GM21825 (cell line): ENCODE measurements around the gene CYP19A1.
A peak's percentile ranks its signal among the peaks of the same experiment; 100 is the strongest.
"Not testable (repeated sequence)": the region's sequence is repeated elsewhere in the genome, so short reads cannot be mapped to it uniquely, and the experiment has no call there.

Experiments used
- ATAC-seq: cut with Tn5 transposase; IDR thresholded peaks from one replicate; pipeline ENCODE4 v1.9.1; 2021; ENCODE audit warnings: mild to moderate bottlenecking, moderate library complexity; ENCODE audit not compliant: unreplicated experiment

Gene CYP19A1

DNA sequence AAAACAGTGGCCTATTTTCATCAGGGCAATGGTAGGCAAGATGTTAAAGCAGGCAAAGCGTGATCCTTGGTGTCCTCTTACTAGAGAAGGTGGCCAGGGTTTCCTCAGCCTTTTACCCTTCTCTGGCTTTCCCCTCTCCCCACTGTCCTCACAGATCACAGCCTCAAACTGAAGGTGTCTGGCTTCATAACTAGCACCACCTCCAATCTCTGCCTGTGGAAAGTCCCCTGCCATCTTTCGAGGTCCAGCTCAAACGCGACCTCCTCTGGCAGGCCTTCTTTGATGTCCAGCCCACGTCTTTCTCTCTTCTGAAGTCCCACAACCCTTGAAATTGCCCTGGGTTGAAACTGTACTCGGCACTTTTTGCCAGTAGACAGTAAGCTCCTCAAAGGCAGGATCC, 35.9 kb downstream of the CYP19A1 start:
- no peak for ATAC-seq

- no peak for ATAC-seq
Observed at GRCh38 chr15:51299187-51300015, 39.0 kb downstream of the CYP19A1 start.

DNA sequence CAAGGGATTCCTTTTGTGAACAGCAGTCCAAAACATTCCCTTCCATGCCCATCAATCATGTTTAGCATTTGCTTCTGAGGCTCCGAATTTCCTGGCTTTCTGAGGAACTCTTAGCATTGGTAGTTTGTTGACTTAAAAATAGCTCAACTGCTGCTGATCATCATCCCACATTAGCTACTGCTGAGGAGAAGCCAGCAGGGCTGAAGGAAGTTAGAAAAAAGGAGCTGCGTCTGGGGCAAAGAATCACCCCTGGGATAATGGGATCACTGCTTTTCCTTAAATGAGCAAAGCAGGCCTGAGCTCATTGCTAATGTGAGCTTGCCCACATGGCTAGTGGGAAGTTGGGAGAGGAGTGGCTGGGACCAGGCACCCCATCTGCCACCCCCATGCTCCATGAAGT, 39.8 kb downstream of the CYP19A1 start:
- ATAC-seq = no peak

DNA sequence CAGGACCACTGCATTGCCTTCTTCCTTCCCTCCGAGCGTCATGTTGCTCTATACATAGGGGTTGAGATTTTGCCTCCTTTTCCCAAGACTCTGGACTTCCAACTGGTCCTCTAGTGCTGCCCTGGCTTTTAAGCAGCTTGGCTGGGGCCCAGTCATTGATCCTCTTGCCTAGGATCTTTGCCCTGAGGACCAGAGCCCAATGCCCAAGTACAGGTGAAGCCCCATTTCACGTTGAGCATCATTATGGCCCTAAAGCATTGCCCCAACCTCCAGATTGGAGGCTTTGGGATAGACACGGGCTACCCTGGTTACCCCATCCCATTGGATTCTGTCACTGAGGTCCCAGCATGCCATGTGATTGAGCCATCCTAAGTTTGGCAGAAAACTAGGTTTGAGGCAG, 47.7 kb downstream of the CYP19A1 start:
- ATAC-seq = no peak

GRCh38 chr15:51289290-51289689, 49.1 kb downstream of the CYP19A1 start:
- no peak for ATAC-seq

GRCh38 chr15:51288143-51289065, 50.0 kb downstream of the CYP19A1 start:
- no peak for ATAC-seq

- no peak for ATAC-seq
Observed at GRCh38 chr15:51286816-51287215, 51.6 kb downstream of the CYP19A1 start.

GRCh38 chr15:51285399-51285798, 53.0 kb downstream of the CYP19A1 start:
- no peak for ATAC-seq

- ATAC-seq = no peak
Observed at GRCh38 chr15:51284871-51285270, 53.5 kb downstream of the CYP19A1 start.

DNA sequence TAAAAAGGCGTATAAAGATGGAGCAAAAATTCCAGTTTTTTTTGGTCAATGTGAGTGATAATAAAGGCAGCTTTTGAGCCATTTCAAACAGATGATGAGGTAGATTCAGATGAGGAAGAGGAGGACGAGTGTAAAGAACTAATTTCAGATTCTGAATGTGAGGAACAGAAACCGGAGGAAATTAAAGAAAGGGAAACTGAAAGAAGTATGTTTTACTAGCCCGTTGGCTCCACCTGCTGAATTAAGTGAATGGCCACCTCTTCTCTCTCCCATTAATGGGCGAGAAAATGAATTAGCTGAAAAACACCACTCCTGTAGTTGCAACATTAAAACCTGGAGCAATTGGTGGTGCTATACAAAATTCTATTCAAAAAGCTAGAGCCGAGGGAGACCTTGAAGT, 55.4 kb downstream of the CYP19A1 start:
- no peak for ATAC-seq

DNA sequence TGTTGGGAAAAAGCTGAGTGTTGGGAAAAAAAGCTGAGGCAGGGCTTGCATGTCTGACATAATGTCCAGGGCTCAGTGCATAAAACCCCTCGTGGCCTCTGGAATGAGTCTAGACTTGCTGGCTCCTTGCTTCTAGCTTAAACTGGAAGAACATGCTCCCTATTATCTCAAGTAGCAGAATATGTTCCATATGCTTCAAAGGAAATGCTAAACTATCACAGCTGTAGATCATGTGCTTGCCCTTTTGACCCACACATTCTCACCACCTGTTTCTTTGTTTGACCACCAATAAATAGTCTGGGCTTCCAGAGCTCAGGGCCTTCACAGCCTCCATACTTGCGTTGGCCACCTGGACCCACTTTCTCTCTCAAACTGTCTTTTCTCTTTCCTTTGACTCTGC, 56.2 kb downstream of the CYP19A1 start:
- ATAC-seq = not testable (repeated sequence)

GRCh38 chr15:51281368-51281967, 56.9 kb downstream of the CYP19A1 start:
- ATAC-seq = peak; percentile 55

- ATAC-seq = no peak
Observed at GRCh38 chr15:51280838-51281237, 57.6 kb downstream of the CYP19A1 start.

DNA sequence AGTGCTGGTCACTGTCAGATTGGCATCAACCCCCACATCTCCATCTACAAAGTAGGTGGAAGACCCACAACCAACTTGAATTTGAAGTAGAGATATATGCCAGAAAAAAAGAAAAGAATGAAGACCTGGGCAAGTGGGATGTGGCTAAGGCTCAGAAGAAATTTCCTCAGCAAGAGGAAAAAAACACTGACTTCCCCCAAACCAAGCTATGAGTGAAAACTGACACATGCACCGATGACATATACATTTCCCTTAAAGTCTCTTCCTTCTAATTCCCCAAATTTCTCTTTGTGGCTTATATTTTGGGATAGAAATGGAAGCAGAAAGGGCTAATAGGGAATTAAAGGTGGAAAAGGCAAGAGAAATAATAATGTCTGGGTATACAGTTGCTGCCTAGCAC, 59.0 kb downstream of the CYP19A1 start:
- ATAC-seq = no peak

DNA sequence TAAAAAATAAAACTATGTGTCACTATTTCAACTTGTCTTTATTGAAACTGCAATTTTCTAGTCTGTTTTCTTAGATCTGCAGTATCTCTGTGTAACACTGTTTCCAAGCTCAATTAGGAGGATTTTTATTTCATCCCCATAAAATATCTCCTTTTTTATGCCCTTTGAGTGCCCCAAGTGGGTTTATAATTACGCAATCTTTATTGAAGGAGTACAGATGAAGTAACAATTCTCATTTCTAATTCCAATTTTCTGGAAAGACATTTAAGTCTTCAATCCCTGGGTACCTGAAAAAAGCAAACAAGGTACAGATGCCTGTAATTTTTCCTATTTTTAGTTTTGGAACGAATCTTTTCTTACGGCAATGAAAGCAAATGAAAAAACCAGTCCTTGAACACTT, 61.3 kb downstream of the CYP19A1 start:
- no peak for ATAC-seq

DNA sequence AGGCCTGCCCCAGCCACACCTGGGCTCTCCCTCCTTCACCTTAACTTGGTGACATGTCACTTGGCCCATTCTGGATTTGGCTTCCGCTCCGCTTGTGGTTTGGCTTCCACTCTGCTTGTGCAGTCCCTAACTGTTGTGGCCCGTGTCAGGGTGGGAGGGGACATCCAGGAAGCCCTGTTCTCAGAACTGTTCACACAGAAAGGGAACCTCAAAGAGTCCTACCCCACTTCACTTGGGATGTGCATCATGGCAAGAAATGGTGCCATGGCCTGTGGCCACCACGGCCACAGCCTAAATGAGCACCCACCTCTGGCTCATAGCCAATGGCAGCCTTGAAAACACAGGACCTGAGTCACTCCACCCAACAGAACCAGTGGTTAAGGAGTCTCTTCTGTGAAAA, 63.4 kb downstream of the CYP19A1 start:
- no peak for ATAC-seq

GRCh38 chr15:51270706-51271105, 67.7 kb downstream of the CYP19A1 start:
- ATAC-seq = no peak

GRCh38 chr15:51269496-51269895, 68.9 kb downstream of the CYP19A1 start:
- ATAC-seq = no peak

- no peak for ATAC-seq
Observed at GRCh38 chr15:51267703-51268083, 70.7 kb downstream of the CYP19A1 start.

- no peak for ATAC-seq
Observed at GRCh38 chr15:51267051-51267702, 71.2 kb downstream of the CYP19A1 start.

DNA sequence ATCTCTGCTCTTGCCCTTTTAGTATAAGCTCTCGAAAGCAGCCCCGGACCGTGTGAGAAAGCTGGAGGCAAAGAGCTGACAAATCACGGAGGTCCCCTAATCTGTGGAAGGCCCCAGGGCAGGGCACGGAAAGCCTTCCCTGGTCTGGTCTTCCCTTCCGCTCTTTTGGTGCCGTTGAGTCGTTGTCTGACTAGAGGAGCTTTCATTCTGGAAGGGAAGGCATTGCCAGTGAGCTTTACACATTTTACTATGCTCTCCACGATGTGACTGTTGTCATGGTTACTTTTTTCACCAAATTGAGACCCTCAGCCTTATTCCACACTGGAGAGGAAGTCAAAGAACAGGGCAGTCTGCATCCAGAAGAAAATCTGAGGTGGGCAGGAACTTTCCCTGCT, 71.7 kb downstream of the CYP19A1 start:
- no peak for ATAC-seq
